Gastroesophageal sphincter (tissue), 4 donors: ENCODE measurements around the gene GTF3C4. TPM values are rescaled to one million over a fixed set of nuclear protein-coding genes. Genes with fewer than 3 reads are reported as not detected.

ENCODE experiments used
- ATAC-seq: fragments of 150-250 bp; one replicate; pipeline ENCODE4 v1.9.1; 2016; ENCODE audit warnings: mild to moderate bottlenecking, moderate library complexity
- H3K27ac ChIP-seq, 4 donors: fragments of 200-600 bp; sonication (generic) in 3 of 4; 1 replicate in 3 of 4; 2 replicates in 1 of 4; pipeline ENCODE4 v1.5.1; 2016 to 2019
- H3K27me3 ChIP-seq: fragments of 200-600 bp; sonication (generic); one replicate; pipeline ENCODE4 v1.5.1; 2019
- H3K36me3 ChIP-seq, 2 donors: fragments of 200-600 bp; sonication (generic); one replicate each; pipeline ENCODE4 v1.5.1; 2019; ENCODE audit warnings: control low read depth in 1 of 2
- H3K4me1 ChIP-seq, 3 donors: fragments of 200-600 bp; sonication (generic); 1 replicate in 2 of 3; 2 replicates in 1 of 3; pipeline ENCODE4 v1.5.1; 2016 to 2019; ENCODE audit warnings: control low read depth in 2 of 3
- H3K4me3 ChIP-seq, 2 donors: fragments of 200-600 bp; sonication (generic); one replicate each; pipeline ENCODE4 v1.5.1; 2019; ENCODE audit warnings: mild to moderate bottlenecking in 1 of 2, moderate library complexity in 1 of 2
- H3K9me3 ChIP-seq, 3 donors: fragments of 200-600 bp; sonication (generic); one replicate each; pipeline ENCODE4 v1.5.1; 2017 to 2019; ENCODE audit warnings: control low read depth in 2 of 3
- CTCF ChIP-seq, 4 experiments: fragments of 200-600 bp in 2 of 4; fragments of 450-650 bp in 2 of 4; sonication (generic) in 1 of 4; IDR thresholded peaks; one replicate each; pipeline ENCODE4 v1.5.1; 2017 to 2019; ENCODE audit warnings: antibody characterized with exemption in 4 of 4, mild to moderate bottlenecking in 2 of 4, moderate library complexity in 2 of 4
- EP300 ChIP-seq: sonication (generic); formaldehyde crosslinking; IDR thresholded peaks from one replicate; pipeline ENCODE4 v1.6.1; 2017; ENCODE audit warnings: antibody characterized with exemption, mild to moderate bottlenecking
- POLR2A ChIP-seq, 2 donors: fragments of 450-650 bp; IDR thresholded peaks; one replicate each; pipeline ENCODE4 v1.6.1; 2017; ENCODE audit warnings: antibody characterized with exemption in 2 of 2, mild to moderate bottlenecking in 2 of 2, moderate library complexity in 1 of 2
- POLR2AphosphoS5 ChIP-seq: sonication (generic); formaldehyde crosslinking; IDR thresholded peaks from one replicate; pipeline ENCODE4 v1.6.1; 2017; ENCODE audit warnings: antibody characterized with exemption
- WGBS, 2 donors: methylation state at CpG; one replicate each; pipeline ENCODE4 v1.1.5; 2018; ENCODE audit warnings: low coverage in 1 of 2; 5-methylcytosine and 5-hydroxymethylcytosine counted together
- total RNA-seq, 4 donors: library from RNA; depleted of rRNA; stranded (reverse); fragments of >200 nt; gene quantifications; one replicate each; pipeline ENCODE4 v1.1.0, GENCODE V29; 2016

GTF3C4 gene
- total RNA-seq, 4 donors from 2014 or later = 11.4 to 15.4 (median 12.7) TPM

- 93 to 100% methylated on average over 2 to 6 of the region's 9 CpGs for whole genome bisulfite sequencing, 2 donors
- H3K27me3 ChIP-seq = peaks cover 64% of the 10 kb centered on the region
- ATAC-seq = no peak
- TF ChIP-seq EP300 = no peak
- no peak for TF ChIP-seq POLR2AphosphoS5
- no peak for TF ChIP-seq POLR2A (IDR thresholded peaks at IDR 0.05)
- TF ChIP-seq CTCF (IDR thresholded peaks at IDR 0.05) = no peak
- H3K4me3 ChIP-seq = no peak overlapping the region
- no peaks in the 10 kb centered on the region for H3K9me3 ChIP-seq
- H3K4me1 ChIP-seq = peaks cover 0 to 13% (median 0%) of the 10 kb centered on the region in 3 donors
- no peaks in the 10 kb centered on the region for H3K36me3 ChIP-seq
- no peak overlapping the region for H3K27ac ChIP-seq
These were observed 69.5 kb downstream of the GTF3C4 start for GRCh38 chr9:132739710-132740310.

DNA sequence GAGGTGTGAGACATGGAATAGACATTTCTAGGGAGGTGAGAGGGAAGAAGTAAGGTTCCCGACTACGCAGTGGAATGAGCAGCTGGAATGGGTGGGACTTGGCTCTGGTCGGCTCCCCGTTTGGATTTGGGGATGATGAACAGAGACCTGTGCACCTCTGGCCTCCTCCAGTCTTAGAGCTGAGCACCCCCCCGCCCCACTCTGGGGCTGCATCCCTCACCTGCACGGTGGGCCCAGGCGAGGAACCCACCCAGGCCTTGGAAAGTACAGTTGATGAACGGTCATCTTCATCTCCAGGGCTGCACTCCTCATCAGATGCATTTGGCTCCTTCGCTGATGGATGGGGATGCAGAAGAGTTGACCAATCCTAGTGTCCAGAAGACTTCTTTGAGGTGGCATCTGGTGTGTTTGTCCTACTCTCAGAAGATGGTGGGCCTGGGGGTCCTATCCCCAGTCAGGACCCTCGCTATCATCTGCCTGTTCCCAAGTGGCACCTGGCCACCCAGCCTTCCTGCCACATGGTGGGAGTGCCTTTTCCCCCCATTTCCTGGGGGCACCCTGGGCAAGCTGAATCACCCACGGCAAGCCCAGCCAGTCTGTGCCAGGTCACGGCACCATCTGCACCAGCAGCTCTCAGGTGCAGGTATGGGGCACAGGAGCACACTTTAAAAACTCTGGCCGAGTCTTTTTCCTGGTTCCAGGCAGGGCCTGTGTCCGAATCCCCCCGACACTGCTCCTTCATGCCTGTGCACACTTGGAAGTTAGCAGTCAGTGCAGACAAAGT, 70.5 kb downstream of the GTF3C4 start:
- no peaks in the 10 kb centered on the region for H3K9me3 ChIP-seq
- TF ChIP-seq POLR2A (IDR thresholded peaks at IDR 0.05) = no peak
- no peak for TF ChIP-seq CTCF (IDR thresholded peaks at IDR 0.05)
- no peak for TF ChIP-seq POLR2AphosphoS5
- no peak for TF ChIP-seq EP300
- H3K4me1 ChIP-seq = peaks cover 0 to 18% (median 0%) of the 10 kb centered on the region in 3 donors
- H3K27ac ChIP-seq = no peak overlapping the region
- peaks cover 68% of the 10 kb centered on the region for H3K27me3 ChIP-seq
- H3K4me3 ChIP-seq = no peak overlapping the region
- ATAC-seq = no peak
- H3K36me3 ChIP-seq = no peaks in the 10 kb centered on the region
- 68 to 85% methylated on average over 3 to 5 of the region's 15 CpGs for WGBS, 2 donors

- Histone ChIP-seq H3K4me3 (no peak overlapping the region), H3K27ac (no peak overlapping the region), H3K4me1 (peaks cover 0 to 18% (median 0%) of the 10 kb centered on the region in 3 donors), H3K36me3 (no peaks in the 10 kb centered on the region), H3K27me3 (peaks cover 73% of the 10 kb centered on the region), H3K9me3 (no peaks in the 10 kb centered on the region)
- ATAC-seq = no peak
- WGBS, 2 donors = 40% methylated on average over 3 of the region's 17 CpGs
- TF ChIP-seq CTCF (IDR thresholded peaks at IDR 0.05) = no peak
- no peak for TF ChIP-seq POLR2AphosphoS5
- TF ChIP-seq EP300 = no peak
- no peak for TF ChIP-seq POLR2A (IDR thresholded peaks at IDR 0.05)
These were observed 72.6 kb downstream of the GTF3C4 start for GRCh38 chr9:132742821-132743311.

GRCh38 chr9:132743931-132744479, 73.7 kb downstream of the GTF3C4 start:
- peaks cover 70% of the 10 kb centered on the region for H3K27me3 ChIP-seq
- no peaks in the 10 kb centered on the region for H3K36me3 ChIP-seq
- H3K4me1 ChIP-seq = peaks cover 0 to 18% (median 0%) of the 10 kb centered on the region in 3 donors
- no peak overlapping the region for H3K4me3 ChIP-seq
- WGBS, 2 donors = 6 to 22% methylated on average over 3 to 9 of the region's 13 CpGs
- ATAC-seq = no peak
- no peak overlapping the region for H3K27ac ChIP-seq
- no peaks in the 10 kb centered on the region for H3K9me3 ChIP-seq
- TF ChIP-seq CTCF (IDR thresholded peaks at IDR 0.05) = no peak
- TF ChIP-seq POLR2A (IDR thresholded peaks at IDR 0.05) = no peak
- no peak for TF ChIP-seq POLR2AphosphoS5
- TF ChIP-seq EP300 = no peak

Other genes with a start within 250 kb of the GTF3C4 start
- not detected for gene BARHL1, start 87.9 kb upstream of the GTF3C4 start, total RNA-seq
- gene DDX31, start 481 bp upstream of the GTF3C4 start, total RNA-seq = 10 to 100 TPM in 1 of 4 donors, 1 to 10 TPM in 3; 8.3 to 10.3 (median 9.3) TPM
- under 1 TPM; 0.31 to 0.81 (median 0.63) TPM for gene AK8, start 207.8 kb downstream of the GTF3C4 start, total RNA-seq
- gene SPACA9, start 208.4 kb downstream of the GTF3C4 start, total RNA-seq = 1 to 10 TPM; 2.6 to 8.2 (median 3.9) TPM